ENCODE data around the gene PIK3CD. TPM values are rescaled to one million over a fixed set of nuclear protein-coding genes. Genes with fewer than 3 reads are reported as not detected.

The PIK3CD gene
- total and polyA plus RNA-seq, 2 experiments from 2014 or later, result 6.6 to 32.1 TPM

GRCh38 chr1:9654834-9655723 lies 3.5 kb downstream of the PIK3CD start:
- H3K4me1 ChIP-seq (ENCODE audit: insufficient read depth), result peaks cover 7% of the 10 kb centered on the region
- peaks cover 39% of the 10 kb centered on the region for H3K27me3 ChIP-seq (ENCODE audit: insufficient read depth)
- no peaks in the 10 kb centered on the region for H3K9me2 ChIP-seq (ENCODE audit: insufficient read depth)
- Mint-ChIP-seq H3K36me3 (ENCODE audit: low read depth) (no peaks in the 10 kb centered on the region), H3K4me1 (peaks cover 21% of the 10 kb centered on the region), H3K27me3 (ENCODE audit: insufficient read depth, low read depth, poor library complexity) (peaks cover 39% of the 10 kb centered on the region), H3K9me3 (peaks cover 2% of the 10 kb centered on the region; the same call in 1 of the 3 replicates), H3K4me3 (no peak overlapping the region), H3K27ac (no peak overlapping the region)
- H3K4me3 ChIP-seq, result no peak overlapping the region
- TF ChIP-seq ZNF114 (CRISPR knock-in tag; IDR thresholded peaks at IDR 0.05) (no peak), NANOG (IDR thresholded peaks at IDR 0.05; ENCODE audit: borderline replicate concordance) (no peak), CTCF (conservative IDR thresholded peaks at IDR 0.05; ENCODE audit: low read depth in 2 of 2) (no peak), ZNF462 (CRISPR knock-in tag; IDR thresholded peaks at IDR 0.05) (no peak), ZNF331 (CRISPR knock-in tag; IDR thresholded peaks at IDR 0.05; ENCODE audit: low read depth) (no peak), STAT1 (IDR thresholded peaks at IDR 0.05; ENCODE audit: unreplicated experiment) (no peak), POLR2AphosphoS5 (IDR thresholded peaks at IDR 0.05; ENCODE audit: low read depth) (no peak), CREB1 (CRISPR knock-in tag; IDR thresholded peaks at IDR 0.05; ENCODE audit: low read depth) (no peak), REST (IDR thresholded peaks at IDR 0.05; ENCODE audit: unreplicated experiment) (no peak), EZH2 (IDR thresholded peaks at IDR 0.05; ENCODE audit: low read depth, unreplicated experiment) (no peak), ETS1 (IDR thresholded peaks at IDR 0.05) (no peak), JUNB (IDR thresholded peaks at IDR 0.05; ENCODE audit: unreplicated experiment) (no peak), EZH2phosphoT487 (IDR thresholded peaks at IDR 0.05; ENCODE audit: unreplicated experiment) (no peak)
- no peaks in the 10 kb centered on the region for H3K79me2 ChIP-seq (replicated peaks; ENCODE audit: insufficient read depth)
- no peak overlapping the region for H2AFZ ChIP-seq
- no peak for DNase-seq (ENCODE audit: low spot score)
- H3K27ac ChIP-seq (ENCODE audit: low read depth), result no peak overlapping the region
- H4K20me1 ChIP-seq (replicated peaks; ENCODE audit: insufficient read depth), result no peaks in the 10 kb centered on the region
- no peak overlapping the region for H3K4me2 ChIP-seq
- peaks cover 11% of the 10 kb centered on the region for H3F3A ChIP-seq (replicated peaks; ENCODE audit: low read depth)
- ATAC-seq, result no peak
- H3K36me3 ChIP-seq (ENCODE audit: insufficient read depth), result no peaks in the 10 kb centered on the region
